GM21526 (cell line): ENCODE measurements around the gene SLC25A26.
A peak's percentile ranks its signal among the peaks of the same experiment; 100 is the strongest.

ENCODE experiments used
- ATAC-seq: cut with Tn5 transposase; IDR thresholded peaks from one replicate; pipeline ENCODE4 v1.9.1; 2021; ENCODE audit warnings: moderate library complexity; ENCODE audit not compliant: unreplicated experiment, low FRiP score

SLC25A26 gene, protein sequence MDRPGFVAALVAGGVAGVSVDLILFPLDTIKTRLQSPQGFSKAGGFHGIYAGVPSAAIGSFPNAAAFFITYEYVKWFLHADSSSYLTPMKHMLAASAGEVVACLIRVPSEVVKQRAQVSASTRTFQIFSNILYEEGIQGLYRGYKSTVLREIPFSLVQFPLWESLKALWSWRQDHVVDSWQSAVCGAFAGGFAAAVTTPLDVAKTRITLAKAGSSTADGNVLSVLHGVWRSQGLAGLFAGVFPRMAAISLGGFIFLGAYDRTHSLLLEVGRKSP

DNA sequence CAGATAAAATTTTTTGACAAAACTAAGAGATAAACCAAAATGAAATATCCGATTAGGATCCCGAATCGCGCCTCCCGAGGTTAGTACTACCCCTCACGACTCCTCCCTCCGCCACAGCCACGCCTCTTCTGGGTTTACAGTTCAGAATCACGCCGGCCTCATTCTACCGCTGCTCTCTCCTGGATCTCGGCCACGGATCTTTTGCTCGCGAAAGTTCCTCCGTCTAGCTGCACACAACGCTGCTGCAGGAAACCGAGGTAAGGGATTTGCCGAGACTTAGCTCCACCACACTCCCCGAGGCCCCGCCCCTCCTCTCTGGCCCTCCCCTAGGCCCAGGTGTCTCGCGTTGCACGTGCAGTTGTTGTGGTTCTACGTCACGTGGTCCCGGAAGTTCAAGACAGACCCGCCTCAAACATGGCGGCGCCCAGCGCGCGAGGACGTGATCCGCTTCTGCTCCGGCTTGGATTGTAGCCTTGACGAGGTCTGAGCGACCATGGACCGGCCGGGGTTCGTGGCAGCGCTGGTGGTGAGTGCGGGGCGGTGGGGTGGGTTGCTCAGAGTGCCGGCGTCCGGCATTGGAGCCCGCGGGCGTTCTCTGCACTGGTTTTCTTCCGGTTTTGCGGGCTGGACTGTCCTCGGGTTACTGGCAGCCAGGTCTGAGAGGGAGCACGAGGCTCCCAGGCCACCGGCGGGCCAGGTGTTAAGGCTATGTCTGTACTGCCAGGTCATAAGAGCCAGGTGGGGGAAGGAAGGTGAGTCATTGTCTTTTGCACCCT is at the start of gene SLC25A26:
TSS of gene SLC25A26 (plus strand) at position 400 of the 776 bp plus-strand sequence. CDS start at position 494, 94 bp downstream.
- peak; percentile 98 for ATAC-seq

DNA sequence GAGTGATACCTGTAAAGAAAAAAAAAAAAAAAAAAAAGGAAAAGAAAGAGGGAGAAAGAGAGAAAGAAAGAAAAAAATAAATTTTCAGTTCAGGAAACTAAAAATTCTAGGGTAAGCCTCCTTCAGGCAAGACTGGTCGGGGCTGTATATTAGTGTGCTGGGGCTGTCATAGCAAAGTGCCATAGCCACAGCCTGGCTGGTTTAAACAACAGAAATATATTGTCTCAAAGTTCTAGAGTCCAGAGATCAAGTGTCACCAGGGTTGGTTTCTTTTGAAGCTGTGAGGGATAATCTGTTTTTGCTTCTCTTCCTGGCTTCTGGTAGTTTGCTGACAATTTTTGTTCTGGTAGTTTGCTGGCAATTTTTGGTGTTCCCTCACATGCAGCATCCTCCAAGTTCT is 48.4 kb upstream of the SLC25A26 start:
- ATAC-seq, result no peak

DNA sequence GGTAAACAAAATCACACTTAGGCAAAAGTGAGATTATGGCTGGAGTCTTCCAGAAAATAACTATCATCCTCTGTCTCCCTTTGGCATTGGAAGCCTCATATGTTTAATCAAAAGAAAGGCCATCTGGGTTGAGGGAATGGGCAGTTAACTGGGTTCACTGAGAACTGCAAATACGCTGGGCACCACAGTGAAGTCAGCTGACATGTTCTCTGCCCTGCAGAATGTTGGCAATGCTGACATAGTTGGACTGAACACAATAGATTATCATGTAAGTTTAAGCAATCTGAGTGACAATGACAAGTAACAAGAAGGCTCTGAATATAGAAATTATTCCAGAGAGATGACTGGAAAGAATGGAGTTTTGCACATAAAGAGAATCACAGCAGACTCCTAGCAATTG is 43.8 kb upstream of the SLC25A26 start:
- no peak for ATAC-seq

DNA sequence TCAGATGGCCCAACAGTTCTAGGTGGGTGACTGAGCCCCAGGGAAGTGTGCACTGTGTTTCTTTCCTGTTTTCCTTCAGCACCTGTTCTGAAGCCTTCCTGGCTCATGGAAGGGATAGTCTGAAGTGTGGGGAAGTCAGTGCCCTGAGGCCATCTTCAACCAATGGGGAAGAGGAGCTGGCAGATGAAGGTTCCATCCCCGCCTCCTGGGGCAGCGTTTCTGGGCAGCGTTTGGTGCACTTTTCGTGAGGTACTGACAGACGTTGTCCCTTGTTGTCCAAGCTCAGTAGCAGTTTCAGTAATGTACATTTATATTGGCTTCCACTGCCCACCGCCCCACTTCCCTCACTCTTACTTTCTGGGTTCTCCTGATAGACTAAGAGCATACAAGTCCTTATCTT is 42.6 kb upstream of the SLC25A26 start:
- no peak for ATAC-seq

DNA sequence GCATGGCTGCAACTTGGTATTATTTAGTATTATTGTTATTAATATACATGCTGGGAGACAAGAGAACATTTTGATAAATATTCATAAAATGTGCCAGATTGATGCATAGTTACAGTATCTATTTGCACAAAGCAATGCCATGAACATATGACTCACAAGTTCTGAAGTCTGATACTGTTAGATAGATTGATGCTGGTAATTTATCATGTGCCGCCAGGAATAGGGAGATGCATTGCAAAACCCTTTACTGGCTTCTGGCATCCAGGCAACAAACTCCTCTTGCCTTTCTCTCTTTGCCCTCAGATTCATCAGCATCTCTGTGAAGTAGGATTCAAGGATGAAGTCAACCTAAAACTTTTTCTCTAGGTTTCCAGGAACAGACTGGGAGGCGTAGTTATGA is 41.0 kb upstream of the SLC25A26 start:
- no peak for ATAC-seq

DNA sequence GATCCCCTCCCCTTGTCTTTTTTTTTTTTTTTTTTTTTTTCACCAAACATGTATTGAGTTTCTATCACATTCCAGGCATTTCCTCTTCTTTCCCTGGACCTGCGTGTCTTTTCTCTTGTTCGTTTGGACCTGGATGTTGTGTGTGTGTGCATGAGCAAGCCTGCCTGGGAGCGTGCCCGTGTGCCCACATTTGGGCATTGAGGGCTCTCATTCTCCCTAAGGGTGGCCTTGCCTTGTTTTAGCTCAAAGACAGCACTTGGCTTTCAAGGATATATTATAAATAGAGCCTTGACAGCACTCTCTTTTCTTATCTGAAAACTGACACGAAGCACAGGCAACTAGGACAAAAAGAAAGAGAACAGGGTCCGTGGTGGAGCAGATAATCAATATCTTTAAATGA is 39.0 kb upstream of the SLC25A26 start:
- no peak for ATAC-seq

DNA sequence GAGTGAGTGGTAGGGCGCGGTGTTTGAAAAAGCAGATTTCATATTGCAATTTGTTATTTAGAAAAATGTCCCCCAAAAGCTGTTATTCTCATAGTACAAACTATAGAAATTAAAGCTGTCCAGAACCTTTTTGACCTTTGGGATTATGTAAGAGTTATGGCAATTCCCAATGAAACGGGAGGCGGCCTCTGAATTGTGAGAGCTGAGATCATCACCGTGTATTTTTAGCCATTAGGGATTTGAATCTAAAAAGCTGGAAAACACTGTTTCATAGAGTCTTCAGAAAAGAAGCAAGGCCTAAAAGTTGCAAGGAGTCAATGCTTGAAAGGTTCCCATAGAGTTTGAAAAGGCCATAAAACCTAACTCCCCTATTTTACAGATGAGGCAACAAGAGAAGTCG is 38.6 kb upstream of the SLC25A26 start:
- ATAC-seq, result no peak

DNA sequence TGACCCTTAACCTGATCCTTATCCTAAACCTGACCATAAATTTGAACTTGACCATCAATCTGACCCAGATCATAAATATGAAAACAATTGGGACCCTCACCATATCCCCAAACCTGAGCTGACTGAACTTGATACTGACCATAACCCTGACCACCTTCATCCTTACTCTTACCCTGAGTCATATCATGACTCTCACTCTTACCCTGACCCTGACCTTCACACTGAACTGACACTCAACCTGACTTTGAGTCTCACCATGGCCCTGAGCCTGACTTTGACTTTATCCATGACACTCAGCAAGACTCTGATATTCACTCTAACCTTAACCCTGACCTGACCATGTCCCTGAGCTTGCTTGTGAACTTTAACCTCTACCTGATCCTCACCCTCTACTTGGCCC is 34.3 kb upstream of the SLC25A26 start:
- ATAC-seq, result no peak

DNA sequence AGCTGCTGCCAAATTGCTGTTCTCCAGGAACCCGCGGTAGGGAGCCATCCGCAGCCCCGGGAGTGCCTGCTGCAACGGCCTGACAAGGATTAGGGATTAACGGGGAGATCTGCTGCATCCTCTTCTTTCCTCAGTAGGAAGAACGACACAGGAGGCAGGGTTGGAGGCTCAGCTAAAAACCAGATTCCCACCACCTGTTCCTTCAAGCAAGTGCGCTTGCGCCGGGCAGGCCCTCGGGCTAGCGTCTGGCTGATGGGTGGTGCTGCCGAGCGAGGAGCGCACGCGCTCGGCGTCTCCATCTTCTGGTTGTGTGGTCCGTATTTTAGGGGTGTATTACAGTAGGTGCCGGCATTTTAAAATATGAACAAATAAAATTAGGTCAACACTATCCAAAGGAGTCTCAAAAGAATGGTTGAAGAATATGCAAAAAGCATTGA is 25.4 kb upstream of the SLC25A26 start:
- ATAC-seq, result no peak

DNA sequence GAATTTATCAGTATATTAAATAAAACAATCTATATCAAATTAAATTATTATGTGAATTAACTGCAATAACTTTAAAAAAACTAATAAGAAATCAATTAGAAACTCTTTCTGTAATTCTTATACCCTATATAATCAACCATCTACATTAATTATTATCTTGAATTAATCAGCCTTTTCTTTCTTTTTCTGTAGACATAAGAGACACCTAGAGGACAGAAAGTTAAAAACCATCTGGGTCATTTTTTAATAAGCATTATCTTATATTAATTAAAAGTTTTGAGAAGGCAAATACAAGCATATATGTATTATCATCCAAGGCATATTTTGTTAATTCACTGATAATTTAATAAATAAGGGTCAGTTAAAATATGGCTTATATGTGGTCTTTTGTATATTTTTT is 24.2 kb upstream of the SLC25A26 start:
- no peak for ATAC-seq

DNA sequence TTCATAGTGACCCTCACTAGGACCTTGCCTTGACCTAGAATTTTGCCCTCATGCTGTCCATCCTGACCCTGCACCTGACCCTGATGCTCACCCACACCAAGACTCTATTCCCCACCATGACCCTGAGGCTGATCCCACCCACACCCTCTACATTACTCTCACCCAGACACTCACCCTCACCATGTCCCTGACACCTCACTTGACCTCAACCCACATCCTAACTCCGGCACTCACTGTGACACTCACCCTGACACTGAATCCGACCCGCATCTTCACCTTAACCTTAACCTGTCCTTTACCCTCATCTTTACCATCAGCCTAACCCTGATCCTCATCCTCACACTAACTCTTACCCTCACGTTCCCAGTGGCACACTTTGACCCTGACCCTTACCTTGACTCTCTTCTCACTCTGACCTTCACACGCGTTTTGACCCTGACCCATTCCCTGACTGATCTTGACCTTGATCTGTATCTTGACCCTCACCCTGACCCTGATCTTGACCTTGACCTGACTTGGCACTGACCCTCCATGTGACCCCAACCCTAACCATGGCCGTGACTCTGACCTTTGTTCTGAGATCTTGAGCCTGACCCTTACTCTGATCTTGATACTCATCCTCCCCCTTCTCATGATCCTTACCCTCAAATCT is 22.2 kb upstream of the SLC25A26 start:
- ATAC-seq, result no peak

DNA sequence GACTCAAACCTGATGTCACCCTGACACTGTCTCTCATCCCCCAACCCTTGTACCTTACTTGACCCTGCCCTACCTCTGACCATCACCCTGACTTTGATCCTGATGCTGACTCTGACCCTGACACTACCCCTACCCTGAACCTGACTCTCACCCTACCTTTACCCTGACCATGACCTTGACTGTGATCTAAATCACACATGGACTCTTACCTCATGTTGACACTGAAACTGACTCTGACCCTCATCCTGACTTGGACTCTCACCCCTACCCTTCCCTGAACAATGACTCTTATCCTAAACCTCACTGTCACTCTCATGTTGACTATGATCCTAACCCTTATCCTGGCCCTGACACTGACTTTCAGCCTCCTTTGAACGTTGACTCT is 21.7 kb upstream of the SLC25A26 start:
- ATAC-seq, result no peak

DNA sequence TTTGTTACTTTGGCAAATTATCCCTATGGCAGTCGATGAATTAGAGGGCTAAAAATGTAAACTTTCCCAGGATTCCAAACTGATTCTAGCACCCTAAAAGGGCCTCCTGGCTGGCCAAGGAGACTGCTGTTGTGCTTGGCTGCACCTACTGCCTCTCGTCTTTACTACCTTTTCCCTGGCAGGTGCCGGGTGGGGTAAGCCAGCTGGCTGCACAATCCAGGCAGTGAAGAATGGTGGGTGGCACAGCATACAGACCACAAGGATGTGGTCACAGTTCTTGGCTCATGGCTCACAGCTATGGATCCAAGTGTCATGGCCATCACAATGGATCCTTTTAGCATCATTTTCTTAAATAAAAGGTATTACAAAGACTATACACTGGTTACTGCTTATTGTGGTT is 20.7 kb upstream of the SLC25A26 start:
- no peak for ATAC-seq

DNA sequence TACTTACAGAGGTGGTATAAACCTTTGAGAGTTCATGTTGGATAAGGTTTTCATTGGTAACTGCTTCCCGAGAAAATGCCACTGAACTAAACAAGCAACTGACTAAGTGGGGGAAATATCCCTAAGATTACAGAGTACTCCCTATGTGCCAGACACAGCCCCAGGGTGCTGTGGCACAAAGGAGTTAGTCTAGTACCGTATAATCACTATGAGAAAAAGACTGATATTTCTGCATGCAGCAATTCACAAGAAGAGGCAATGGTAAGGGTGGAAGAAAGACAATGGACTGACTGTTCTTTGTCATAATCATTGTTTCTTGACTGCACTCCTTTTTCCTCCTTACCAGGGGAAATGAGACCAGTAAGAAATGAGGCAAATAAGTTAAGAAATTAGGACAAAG is 20.0 kb upstream of the SLC25A26 start:
- no peak for ATAC-seq

DNA sequence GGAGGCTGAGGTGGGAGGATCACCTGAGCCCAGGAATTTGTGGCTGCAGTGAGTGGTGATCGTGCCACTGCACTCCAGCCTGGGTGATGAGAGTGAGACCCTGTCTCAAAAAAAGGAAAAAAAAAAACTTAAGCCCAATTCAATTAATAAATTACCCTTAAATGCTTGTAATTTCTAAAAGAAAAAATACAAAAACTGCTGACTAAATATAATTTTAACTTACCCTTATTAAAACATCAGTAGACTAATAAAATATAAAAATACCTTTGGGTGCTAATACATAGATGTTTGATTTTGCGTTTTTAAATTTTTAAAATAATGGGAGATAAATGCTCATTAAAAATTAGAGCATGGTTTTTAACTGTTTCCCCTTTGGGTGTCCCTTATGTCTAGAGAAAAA is 17.5 kb upstream of the SLC25A26 start:
- no peak for ATAC-seq

DNA sequence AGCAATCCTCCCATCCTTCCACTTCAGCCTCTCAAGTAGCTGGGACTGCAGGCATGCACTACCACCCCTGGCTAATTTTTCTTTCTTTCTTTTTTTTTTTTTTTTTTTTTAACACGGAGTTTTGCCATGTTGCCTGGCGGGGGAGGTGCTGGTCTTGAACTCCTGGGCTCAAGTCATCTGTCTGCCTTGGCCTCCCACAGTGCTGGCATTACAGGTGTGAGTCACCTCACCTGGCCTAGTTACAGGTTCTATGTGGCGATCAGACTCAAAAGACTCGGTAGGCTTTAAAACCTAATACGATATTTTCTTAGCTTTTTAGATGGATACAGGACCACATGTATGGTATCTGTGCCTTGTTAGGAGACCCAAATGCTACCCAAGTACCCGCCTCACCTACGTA is 14.0 kb upstream of the SLC25A26 start:
- no peak for ATAC-seq

DNA sequence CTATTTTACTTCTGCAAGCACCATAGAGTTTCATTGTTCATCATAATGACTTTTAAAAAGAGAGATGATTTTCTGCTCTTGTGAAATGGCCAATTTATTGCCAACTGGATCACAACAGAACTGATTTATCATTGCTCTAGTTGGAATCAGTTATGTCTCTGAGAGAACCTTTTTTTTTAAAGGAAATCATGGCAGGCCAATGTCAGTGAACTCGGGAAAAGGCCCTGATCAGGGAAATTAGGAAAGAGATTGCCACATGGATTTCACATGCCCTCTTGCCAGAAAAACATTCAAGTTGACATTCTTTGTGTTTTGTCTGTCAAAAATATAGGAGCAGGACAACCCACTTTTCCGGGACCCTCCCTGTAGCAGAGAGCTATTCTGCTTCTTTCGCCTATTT is 12.6 kb upstream of the SLC25A26 start:
- no peak for ATAC-seq

DNA sequence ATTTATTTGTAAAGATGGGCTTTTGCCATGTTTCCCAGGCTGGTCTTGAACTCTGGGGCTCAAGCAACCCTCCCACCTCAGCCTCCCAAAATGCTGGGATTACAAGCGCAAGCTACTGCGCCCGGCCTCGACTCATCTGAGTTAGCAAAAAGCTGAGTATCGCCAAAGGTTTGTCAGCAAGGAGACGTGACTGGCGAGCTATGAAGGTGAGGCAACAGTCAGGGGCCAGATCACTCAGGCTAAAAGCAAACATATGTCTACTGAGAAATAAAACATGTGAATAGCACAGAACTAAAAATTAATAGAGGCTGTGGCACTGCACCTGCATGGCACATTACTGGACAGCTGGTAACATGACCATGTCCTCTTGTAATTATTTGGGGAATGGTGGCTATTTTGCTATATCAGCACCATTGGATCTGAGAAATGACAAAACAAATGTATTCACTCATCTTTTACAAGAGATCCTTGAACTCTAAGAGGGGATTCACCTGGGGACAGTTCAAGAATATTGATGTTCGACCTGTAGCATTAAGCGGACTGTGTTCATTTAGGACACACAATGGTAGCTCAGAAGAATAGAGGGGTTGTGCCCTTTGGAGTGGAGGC is 10.0 kb upstream of the SLC25A26 start:
- ATAC-seq, result no peak

DNA sequence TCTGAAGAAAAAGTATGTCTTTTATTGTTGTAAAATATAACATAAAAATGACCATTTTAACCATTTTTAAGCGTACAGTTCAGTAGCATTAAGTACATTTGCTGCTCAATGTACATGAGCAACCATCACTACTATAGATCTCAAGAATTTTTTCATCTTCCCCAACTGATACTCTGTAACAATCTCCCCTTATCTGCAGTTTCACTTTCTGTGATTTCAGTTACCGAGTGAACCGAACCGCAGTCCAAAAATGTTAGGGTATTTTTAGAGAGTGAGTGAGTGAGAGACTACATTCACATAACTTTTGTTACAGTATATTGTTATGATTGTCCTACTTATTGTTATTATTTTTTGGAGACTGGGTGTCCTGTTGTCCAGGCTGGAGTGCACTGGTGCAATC is 9.0 kb upstream of the SLC25A26 start:
- peak; percentile 93 for ATAC-seq

DNA sequence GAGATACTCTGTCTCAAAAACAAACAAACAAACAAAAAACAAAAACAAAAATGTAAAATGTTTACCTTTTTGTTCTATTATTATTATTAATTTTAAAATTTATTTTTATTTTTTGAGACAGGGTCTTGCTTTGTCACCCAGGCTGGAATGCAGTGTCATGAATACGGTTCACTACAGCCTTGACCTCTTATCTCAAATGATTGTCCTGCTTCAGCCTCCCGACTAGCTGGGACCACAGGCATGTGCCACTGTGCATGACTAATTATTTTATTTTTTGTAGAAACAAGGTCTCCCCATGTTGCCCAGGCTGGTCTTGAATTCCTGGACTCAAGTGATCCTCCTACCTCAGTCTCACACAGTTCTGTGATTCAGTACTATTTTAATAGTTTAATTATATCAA is 5.7 kb upstream of the SLC25A26 start:
- no peak for ATAC-seq

DNA sequence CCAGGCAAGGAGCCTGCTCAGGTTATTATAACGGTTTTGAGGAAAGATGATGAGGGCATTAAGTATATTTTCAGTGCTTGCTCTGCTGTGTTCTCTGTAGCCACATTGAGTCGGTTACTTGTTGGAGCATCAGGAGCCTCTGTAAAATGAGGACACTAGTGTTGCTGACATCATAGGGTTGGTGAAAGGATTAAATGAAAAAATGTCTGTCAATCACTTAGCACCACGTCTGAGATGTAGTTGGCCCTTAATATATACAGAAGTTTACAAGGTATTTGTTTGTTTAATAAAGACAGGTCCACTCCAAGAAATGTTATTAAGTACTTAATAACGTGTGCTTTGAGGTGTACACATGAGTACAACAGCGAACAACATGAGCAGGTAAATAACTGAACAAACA is 735 bp upstream of the SLC25A26 start:
- ATAC-seq, result no peak
